GM19455 (cell line): ENCODE results near the gene EIF4E1B.

ENCODE experiments used
- ATAC-seq: cut with Tn5 transposase; IDR thresholded peaks from one replicate; pipeline ENCODE4 v1.9.1; 2021; ENCODE audit not compliant: unreplicated experiment

EIF4E1B gene

DNA sequence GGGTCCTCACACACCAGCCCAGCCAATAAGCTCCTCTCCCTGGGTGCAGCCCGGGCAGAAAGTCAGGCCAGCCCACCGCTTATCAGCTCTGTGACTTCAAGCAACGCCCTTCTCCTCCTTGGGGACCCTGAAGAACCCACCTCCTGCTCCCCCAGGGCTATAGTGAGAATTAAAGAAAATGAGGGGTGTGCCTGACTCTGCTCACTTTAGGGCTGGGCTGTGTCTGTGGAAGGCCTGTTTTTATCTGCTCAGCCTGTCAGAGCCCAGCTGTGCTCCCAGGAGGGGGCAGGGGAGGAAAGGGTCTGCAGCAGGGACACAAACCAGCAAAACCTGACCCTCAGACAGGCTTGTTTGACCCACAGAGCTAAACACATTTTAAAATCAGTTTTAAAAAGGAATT is 24.4 kb upstream of the EIF4E1B start:
- no peak for ATAC-seq

DNA sequence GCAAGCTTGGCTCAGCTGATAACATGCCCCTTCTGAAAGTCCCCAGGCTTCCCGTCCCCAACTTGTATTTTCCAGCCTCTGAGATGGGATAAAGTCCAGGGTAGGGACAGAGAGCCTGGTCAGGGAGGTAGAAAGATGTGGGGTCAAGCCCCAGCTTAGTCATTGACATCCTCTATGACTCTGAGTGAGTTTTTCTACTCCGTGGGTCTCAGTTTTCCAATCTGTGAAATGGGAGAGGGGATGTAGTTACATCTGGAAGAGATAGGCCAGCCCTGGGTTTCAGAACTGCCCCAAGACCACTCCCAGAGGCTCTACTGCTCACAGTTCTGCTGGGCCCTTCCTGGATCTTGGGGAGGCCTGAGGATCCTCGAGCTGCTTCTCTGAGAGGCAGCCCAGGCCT is 23.6 kb upstream of the EIF4E1B start:
- ATAC-seq = no peak

DNA sequence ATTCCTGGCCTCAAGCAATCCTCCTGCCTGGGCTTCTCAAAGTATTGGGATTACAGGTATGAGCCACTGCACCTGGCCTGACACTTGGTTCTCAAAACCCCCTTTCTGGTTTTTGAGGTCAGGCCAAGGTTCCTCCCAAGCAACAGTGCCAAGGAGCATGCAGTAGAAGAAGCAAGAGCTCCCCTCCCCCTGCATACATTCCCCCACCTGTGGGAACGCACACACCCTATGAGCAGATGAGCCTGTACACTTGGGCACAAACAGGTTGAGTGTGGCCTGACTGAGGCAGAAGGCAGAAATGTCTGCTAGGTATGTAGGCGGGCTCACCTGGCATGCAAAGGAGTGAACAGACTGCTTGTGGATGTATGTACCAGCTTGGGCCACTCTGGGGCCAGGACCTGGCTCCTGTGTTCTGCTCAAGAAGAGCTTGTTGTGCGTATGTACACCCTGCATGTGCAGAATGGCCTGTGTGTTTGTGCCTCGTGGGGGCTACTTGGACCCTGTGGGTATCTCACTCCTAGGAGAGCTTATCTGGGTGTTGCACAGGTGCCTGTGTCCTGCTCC is 22.3 kb upstream of the EIF4E1B start:
- ATAC-seq = no peak

DNA sequence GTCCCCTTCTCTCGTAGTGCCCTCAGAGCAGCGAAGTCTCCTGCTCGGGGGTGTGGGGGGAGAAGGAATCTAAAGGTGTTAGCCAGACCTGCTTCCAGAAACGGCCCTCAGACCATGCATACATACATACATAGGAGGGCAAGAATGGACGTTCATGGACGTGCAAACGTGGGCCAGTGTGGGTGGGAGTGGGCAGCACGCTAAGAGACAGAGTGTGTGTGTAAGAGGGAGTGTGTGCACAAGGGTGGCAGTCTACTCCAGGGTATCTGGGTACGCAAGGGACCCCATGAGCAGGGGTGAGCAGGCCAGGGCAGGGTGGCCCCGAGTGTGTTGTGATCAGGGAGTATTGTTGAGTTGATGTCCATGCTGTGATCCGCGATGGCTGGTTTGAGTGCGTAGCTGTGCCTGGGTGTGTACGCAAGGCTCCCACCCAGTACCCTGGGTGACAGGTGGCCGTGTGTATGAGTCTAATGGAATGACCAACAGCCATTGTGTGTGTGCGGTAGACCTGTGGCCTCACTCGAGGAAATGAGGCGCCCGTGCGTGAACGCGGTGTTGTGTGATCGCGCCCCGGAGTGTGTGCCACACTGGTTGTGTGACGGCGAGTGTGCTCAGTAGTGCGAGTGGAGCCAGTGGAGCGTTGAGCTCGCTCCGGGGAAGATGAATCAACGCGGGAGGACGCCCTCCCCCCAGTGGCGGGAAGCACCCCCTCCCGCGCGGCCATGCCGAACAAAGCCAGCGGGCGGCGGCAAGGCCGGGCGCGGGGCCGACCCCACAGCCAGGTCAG is 21.3 kb upstream of the EIF4E1B start:
- ATAC-seq = peak; percentile 16

DNA sequence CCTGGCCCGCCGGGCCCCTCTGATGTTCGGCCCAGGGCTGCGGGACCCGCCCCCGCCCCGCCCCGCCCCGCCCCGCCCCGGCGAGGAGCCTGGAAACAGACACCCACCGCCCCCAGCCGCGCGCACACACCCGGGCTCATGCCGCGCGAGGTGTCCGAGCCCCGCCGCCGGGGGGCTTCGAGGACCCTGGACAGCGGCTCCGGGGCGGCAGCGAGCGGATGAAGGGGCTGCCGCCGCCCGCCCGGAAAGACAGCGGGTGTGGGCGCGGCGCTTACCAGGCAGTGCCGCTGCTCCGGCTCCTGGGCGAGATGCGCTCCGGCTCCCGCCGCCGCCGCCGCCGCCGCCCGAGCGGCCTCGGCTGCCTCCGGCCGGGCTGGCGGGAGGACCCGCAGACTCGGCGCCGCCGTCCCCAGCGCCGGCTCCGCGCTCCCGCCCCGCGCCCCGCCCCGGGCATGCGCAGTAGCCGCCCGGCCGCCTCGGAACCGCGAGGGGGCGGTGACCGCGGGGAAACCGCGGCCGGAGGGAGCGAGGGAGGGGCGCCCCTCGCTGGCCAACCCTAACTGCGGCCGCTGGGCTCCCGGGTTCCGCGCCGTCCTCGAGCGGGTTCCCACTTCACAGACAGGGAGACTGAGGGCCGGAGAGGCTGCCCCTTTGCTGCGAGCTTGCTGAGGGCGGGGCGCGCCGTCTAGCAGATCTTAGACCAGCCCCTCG is 20.6 kb upstream of the EIF4E1B start, which contains the start of gene GPRIN1:
Gene GPRIN1, minus strand, starts transcription at position 433 of the 711 bp plus-strand sequence. CDS start 10,322 bp downstream, outside the sequence.
- peak; percentile 72 for ATAC-seq

DNA sequence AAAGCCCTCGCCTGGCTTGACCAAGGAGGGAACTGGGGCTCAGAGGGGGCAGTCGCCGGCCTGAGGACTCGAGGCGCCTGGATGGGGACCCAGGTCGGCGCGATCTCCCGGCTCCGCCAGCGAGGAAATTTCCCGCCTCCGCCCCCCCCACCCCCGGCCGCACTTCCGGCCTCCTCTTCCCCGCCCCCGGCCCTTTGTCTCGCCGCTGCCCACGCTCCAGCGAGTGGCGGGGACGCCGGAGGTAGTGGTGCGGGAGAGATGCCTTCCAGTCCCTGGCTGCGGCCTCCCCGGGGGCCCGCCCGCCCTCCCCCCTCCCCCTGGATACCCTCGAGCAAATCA is 20.1 kb upstream of the EIF4E1B start:
- peak; percentile 9 for ATAC-seq

DNA sequence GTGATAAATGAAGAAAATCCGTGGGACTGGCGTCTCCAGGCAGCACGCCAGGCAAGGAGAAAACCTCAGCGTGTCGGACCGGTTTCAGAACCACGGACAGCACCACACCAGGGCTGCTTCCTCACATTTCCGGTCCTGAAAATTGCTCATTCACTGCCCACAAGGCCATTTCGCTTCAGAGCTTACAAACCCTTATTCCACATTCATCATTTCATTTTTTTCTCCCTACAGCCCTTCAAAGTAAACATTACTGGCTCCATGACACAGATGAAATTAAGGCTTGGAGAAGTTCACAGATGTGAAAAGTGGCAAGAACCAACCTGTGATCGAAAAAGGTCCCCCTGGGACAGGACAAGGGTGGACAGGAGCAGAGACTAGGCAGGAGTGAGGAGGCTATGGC is 19.0 kb upstream of the EIF4E1B start:
- no peak for ATAC-seq

DNA sequence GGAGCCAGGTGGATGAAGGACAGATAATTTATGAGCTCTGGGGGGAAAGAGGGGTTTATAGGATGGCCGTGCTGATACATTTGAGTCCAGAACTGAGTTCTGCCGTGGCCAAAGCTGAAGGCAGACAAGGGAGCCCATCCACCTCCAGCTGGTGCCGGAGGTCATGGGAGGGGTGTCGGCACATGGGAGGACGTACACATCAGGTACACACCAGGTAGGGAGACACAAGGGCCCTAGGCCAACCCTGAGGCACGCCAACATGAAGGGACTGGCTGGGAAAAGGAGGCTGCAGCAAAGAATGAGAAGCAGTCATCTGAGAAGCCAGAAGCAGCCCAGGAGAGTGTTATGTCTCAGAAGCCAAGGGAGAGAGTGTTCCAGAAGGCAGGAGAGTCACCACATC is 18.5 kb upstream of the EIF4E1B start:
- no peak for ATAC-seq

DNA sequence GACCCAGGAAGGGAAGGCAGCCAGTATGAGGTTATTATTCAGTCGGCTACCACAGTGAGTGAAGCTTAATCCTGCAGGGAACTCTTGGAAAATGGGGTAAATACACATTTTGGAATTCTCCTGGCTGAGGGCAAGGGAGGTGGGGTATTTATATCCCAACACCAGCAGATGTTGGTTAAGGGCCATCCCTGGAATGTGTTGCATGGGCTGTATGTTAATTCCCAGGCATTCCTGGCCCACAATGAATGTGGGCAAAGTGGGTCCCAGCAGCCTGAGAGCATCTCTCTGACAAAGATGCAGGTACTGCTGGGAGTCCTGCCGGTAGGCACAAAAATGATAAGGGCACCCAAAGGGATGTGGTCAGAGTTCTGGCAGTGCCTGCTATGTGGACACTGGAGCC is 17.6 kb upstream of the EIF4E1B start:
- ATAC-seq = no peak

DNA sequence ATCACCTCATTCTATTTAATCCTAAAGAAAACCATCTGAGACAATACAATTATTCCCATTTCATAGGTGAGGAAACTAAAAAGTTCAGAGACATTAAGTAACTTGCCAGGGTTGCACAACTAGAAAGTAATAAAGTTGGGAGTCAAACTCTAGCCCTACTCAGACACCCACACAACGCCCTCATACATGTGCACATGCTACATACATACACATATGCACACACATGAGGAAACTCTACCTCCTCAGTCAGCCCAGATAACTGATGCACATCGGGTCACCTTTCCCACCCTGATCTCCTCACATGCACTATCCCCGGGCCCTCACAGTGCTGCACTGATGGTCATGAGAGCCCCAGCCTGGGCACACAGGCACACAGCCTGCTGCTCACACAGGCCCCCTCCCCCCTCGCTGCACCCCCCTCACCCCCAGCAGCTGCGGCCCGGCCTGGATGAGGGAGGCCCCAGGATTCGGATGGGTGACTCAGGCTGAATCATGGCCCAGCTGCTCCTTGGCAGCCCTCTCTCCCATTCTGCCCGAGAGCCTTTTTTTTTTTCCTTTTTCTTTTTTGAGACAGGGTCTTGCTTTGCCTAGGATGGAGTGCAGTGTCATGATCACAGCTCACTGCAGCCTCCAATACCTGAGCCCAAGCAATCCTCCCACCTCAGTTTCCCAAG is 15.5 kb upstream of the EIF4E1B start:
- no peak for ATAC-seq

DNA sequence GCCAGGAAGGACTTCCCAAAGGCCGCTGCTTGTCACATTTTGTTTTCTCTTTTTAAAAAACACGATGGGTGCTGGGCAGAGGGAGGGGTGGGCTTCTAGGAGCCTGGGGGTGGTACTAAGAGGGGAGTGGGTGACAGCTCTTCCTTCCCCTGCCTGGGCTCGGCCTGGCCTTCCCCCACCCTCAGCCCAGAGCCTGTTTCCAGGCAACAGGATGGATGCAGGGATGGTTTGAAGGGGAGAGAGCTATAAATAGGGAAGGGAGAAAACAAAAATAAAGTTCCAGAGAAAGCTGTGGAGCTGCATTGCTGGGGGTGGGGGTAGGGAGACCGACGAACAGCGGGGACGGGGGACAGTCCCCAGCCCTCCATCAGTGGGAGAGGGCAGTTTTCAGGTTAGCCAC is 14.0 kb upstream of the EIF4E1B start:
- ATAC-seq = no peak

DNA sequence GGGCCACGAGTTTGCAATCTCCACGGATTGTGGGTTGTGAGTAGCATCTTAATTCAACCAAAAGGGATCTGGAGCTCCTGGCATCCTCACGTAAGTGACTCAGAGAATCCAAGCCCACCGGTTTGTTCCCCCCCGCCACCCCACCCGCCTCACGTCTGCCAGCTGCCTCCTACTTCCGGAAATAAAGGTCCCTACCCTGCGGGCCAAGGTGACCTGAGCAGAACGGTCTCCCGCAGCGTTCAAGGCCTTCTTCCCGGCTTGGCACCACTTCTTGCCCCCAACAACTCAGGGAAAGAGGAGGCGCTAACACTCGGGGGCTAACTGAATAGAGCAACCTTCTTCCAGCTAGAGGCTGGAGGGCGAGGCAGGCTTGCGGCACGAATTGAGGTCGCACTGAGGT is 11.7 kb upstream of the EIF4E1B start:
- no peak for ATAC-seq

DNA sequence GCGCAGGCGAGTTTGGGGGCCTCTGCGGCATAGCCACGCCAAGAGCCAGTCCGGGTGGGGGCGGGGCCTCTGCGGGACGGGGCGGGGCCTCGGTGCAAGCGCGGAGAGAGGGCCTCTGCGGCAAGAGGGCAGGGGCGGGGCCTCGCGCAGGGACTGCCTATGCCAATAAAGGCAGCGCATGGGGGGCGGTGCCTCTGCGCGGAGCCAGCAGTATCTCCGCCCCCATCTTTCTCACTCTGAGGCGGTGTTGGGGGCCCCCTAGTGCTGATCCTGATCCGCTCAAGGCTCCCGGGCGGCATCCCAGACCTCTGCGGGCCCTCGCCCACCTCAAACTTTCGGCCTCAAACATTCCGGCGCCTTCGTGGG is 11.3 kb upstream of the EIF4E1B start:
- no peak for ATAC-seq

DNA sequence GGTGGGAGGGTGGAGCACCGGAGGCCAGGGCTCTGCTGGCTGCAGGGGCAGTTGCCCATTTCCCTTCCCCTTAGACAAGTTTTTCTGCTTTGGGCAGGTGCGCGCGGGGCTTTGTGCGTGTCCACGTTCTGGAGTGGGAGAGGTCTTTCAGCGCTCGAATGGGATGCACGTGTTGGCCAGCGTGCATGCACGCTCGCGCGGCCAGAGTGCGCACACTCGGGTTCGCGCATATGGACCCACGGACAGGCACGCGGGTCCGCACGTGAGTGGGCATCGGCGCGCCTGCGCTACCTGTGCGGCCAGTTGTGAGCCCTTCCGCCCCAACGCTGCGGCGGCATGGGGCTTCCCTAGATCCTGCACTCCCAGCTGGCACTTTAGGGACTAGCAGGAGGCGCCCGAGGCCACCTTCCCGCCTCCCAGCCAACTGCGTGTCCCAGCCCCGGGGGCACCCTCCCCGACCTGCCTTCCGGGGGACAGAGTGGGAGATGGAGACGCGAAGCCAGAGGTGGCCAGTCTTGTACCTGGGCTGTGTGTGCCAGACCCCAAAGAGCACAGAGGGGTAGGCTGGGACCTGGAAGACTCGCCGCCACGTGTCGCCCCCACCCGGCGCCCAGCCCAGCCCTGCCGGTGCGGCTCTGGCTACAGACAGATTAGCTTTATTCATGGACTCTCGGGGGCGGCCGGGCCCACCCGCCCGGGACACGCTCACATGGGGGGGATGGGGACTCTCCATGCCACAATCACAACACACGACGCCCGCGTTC is 10.7 kb upstream of the EIF4E1B start:
- no peak for ATAC-seq

DNA sequence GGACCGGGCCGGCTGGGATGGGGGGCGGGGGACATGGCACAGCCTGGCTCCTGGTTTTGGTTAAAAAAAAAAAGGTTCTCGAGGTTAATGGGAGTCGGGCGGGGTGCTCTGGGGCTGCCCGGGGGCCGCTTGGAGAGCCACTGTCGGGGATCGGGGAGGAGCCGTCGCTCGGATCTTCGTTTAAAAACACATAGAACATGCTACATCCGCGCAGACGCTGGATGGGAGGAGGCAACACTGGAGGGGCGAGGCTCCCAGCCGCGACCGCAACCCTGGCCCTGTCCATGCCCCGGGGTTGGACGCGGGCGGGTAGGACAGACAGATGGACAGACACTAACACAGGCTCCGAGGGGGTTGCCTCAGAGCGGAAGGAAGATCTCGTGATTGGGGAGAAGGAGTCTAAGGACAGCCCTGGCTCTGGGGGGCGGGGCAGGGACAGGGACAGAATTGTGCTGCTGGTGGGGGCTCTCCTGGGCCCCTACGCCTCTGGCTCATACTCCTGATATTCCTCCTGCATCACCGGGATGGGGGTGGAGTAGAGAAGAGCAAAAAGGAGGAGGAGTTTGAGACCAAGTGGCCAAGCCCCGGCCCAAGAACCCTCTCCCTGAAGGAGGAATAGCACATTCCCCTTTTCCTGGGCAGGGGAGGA is 10.0 kb upstream of the EIF4E1B start:
- ATAC-seq = no peak

DNA sequence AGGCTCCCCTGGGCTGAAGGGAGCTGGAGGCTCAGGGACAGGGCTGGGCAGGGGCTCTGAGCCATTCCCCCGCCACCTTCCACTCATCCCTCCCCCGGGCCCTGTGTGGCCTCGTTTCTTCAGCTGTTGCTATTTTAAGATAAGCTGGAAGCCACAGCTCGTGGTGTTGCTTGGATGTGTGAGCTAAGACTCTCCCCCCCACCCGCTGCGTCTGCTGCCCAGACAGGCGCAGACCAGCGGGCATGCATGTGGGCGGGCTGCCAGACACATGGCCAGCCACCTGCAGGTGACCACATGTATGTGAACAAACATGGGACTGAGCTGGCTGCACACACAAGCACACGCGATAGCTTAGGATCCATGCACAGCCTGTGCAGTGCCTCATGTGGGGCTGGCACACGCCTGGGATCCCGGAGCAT is 8.8 kb upstream of the EIF4E1B start:
- ATAC-seq = no peak

DNA sequence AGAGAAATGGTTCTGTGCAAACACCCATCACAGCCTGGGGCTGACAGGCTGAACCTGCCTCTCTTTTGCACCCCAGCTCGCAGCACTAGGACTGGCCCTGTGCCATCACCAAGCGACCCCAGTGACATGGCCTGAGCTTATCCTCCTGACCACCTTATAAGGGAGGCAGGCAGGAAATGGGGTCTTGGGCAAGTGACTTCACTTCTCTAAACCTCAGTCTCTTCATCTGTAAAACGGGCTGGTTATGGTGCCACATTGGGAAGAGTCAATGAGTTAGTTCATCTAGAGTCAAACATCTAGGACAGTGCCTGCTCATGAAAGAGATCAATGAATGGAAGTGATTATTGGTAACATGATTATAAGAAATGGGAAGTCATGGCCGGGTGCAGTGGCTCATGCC is 6.3 kb upstream of the EIF4E1B start:
- no peak for ATAC-seq

DNA sequence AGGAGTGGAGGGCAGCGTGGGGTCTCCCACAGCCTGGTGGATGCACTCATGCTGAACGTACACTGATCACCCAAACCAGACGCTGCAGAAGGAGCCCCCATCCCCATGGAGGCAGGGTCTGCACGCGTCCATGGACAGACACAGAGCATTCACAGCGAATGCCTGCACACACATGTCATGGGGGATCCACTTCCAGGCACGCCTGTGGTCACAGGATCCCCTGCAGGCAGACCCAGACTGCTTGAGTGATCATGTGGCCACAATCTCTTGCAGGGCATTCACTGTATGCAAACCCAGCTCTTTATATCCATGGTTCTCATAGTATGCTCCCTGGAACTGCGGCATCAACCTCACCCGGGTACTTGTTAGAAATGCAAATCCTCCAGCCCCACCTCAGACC is 5.5 kb upstream of the EIF4E1B start:
- no peak for ATAC-seq

DNA sequence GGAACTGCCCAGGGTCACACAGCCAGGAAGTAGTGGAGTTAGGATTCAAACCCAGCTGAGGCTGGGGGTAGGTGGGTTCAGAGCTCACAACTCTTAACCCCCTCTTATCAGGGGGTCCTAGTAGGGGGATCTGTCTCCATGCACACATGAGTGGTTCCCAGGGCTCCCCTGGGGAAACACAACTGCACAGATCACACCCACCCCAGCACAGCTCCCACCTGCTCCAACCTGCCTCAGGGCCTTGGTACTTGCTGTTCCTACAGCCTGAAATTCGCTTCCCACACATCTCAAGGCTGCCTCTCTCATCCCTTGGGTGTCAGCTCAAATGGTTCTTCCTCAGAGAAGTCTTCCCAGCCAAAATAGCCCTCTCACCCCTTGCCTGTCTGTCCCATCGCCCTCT is 5.0 kb upstream of the EIF4E1B start:
- ATAC-seq = no peak
